Upper lobe of left lung (tissue), 4 donors: ENCODE data around the gene MEGF11.

Experiments
- EP300 ChIP-seq, 4 donors: sonication (generic); formaldehyde crosslinking; IDR thresholded peaks; one replicate each; pipeline ENCODE4 v1.5.1; 2017; ENCODE audit warnings: antibody characterized with exemption in 4 of 4, control low read depth in 2 of 4
- POLR2A ChIP-seq, 4 donors: fragments of 450-650 bp; IDR thresholded peaks; one replicate each; pipeline ENCODE4 v1.5.1; 2016 to 2017; ENCODE audit warnings: antibody characterized with exemption in 4 of 4, mild to moderate bottlenecking in 2 of 4
- TF ChIP-seq, protein P1 (sequence below), 6 experiments: fragments of 450-650 bp in 4 of 6; fragments of 200-600 bp in 2 of 6; sonication (generic) in 2 of 6; IDR thresholded peaks; one replicate each; pipeline ENCODE4 v1.5.1; 2016 to 2019; ENCODE audit warnings: antibody characterized with exemption in 6 of 6

DNA sequence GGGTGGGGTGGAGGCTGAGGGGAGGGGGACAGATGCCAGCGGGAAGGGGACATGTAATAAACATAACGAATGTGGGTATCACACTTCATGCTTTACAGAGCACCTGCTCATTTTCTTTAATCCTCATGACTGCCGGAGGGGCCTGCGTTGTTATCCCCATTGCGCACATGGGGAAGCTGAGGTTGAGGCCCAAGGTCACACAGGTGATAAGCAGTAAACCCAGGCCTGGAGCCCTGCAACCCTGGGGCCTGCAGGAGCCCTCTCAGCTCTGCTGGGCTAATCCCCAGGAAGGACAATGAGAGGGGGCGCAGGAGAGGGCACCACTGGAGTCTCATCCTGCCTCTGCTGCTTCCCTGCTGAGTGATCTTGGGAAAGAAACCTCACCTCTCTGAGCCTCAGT lies 64.3 kb downstream of the MEGF11 start:
- TF ChIP-seq EP300 (IDR thresholded peaks at IDR 0.05) (no peak), POLR2A (IDR thresholded peaks at IDR 0.05) (no peak)
- TF ChIP-seq, protein P1, sequence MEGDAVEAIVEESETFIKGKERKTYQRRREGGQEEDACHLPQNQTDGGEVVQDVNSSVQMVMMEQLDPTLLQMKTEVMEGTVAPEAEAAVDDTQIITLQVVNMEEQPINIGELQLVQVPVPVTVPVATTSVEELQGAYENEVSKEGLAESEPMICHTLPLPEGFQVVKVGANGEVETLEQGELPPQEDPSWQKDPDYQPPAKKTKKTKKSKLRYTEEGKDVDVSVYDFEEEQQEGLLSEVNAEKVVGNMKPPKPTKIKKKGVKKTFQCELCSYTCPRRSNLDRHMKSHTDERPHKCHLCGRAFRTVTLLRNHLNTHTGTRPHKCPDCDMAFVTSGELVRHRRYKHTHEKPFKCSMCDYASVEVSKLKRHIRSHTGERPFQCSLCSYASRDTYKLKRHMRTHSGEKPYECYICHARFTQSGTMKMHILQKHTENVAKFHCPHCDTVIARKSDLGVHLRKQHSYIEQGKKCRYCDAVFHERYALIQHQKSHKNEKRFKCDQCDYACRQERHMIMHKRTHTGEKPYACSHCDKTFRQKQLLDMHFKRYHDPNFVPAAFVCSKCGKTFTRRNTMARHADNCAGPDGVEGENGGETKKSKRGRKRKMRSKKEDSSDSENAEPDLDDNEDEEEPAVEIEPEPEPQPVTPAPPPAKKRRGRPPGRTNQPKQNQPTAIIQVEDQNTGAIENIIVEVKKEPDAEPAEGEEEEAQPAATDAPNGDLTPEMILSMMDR (IDR thresholded peaks at IDR 0.05) = no peak
